Stimulated activated CD8-positive, alpha-beta memory T cell treated with anti-CD3 and anti-CD28 coated beads, Interleukin-4, amount 100 ng/mL, for 24 hours (primary cell): Measurements from ENCODE around the gene SLC51B.
A peak's percentile ranks its signal among the peaks of the same experiment; 100 is the strongest.
"Not testable (repeated sequence)": the region's sequence is repeated elsewhere in the genome, so short reads cannot be mapped to it uniquely, and the experiment has no call there.

Source experiments
- DNase-seq: peaks from one replicate; pipeline ENCODE4 v3.0.0-alpha.2; 2020; ENCODE audit warnings: low read depth

Gene SLC51B

GRCh38 chr15:65042776-65043327 lies 2.3 kb upstream of the SLC51B start:
- DNase-seq = no peak

GRCh38 chr15:65044218-65044617 lies 969 bp upstream of the SLC51B start:
- not testable (repeated sequence) for DNase-seq

- no peak for DNase-seq
Observed at GRCh38 chr15:65048241-65048640, 3.1 kb downstream of the SLC51B start.

GRCh38 chr15:65049418-65049840 lies 4.2 kb downstream of the SLC51B start:
- DNase-seq = peak; percentile 82

GRCh38 chr15:65050270-65050669 lies 5.1 kb downstream of the SLC51B start:
- DNase-seq = no peak

- no peak for DNase-seq
Observed at GRCh38 chr15:65051266-65051665, 6.1 kb downstream of the SLC51B start.

GRCh38 chr15:65052956-65053355 lies 7.8 kb downstream of the SLC51B start:
- no peak for DNase-seq

GRCh38 chr15:65054333-65055200 lies 9.4 kb downstream of the SLC51B start:
- peak; percentile 26 for DNase-seq

- DNase-seq = no peak
Observed at GRCh38 chr15:65055201-65055870, 10.1 kb downstream of the SLC51B start.

- no peak for DNase-seq
Observed at GRCh38 chr15:65056106-65056505, 10.9 kb downstream of the SLC51B start.

GRCh38 chr15:65056868-65057548 lies 11.8 kb downstream of the SLC51B start:
- DNase-seq = no peak

- no peak for DNase-seq
Observed at GRCh38 chr15:65057549-65057940, 12.4 kb downstream of the SLC51B start.

- DNase-seq = no peak
Observed at GRCh38 chr15:65058394-65059368, 13.5 kb downstream of the SLC51B start.

- no peak for DNase-seq
Observed at GRCh38 chr15:65059369-65059750, 14.2 kb downstream of the SLC51B start.

- DNase-seq = no peak
Observed at GRCh38 chr15:65059931-65060596, 14.9 kb downstream of the SLC51B start.

- DNase-seq = no peak
Observed at GRCh38 chr15:65060641-65061397, 15.6 kb downstream of the SLC51B start.

- no peak for DNase-seq
Observed at GRCh38 chr15:65062061-65062460, 16.9 kb downstream of the SLC51B start.

GRCh38 chr15:65062726-65063125 lies 17.5 kb downstream of the SLC51B start:
- DNase-seq = no peak

- DNase-seq = no peak
Observed at GRCh38 chr15:65066001-65066634, 20.9 kb downstream of the SLC51B start.
